ENCODE measurements around the gene NUP205. TPM values are rescaled to one million over a fixed set of nuclear protein-coding genes. Genes with fewer than 3 reads are reported as not detected.

Gene NUP205
- total RNA-seq, 4 donors from 2014 or later = 19.4 to 51.2 (median 23.3) TPM

DNA sequence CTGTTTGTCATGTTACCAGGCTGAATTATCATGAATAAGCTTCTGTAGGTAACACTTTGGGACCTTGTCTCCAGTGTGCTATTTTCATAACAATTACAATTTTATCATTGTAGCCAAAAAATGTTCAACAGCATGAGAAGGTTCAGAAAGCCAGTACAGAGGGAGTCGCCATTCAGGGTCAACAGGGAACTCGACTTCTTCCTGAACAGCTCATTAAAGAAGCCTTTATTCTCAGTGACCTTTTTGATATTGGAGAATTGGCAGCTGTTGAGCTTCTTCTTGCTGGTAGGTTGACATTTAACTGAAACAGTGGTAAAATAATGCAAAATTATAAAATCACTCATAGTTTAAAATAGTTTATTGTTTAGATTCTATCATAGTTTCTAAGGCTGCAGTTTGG lies 15.8 kb downstream of the NUP205 start:
- DNase-seq = no peak
- Histone ChIP-seq H3K27ac (no peak overlapping the region), H3K27me3 (no peaks in the 10 kb centered on the region), H3K4me1 (no peaks in the 10 kb centered on the region), H3K4me3 (no peak overlapping the region), H3K36me3 (peaks cover 0 to 45% (median 2%) of the 10 kb centered on the region in 3 donors), H3K9me3 (no peaks in the 10 kb centered on the region)
- TF ChIP-seq POLR2A (IDR thresholded peaks at IDR 0.05) = no peak
- TF ChIP-seq, protein P1, sequence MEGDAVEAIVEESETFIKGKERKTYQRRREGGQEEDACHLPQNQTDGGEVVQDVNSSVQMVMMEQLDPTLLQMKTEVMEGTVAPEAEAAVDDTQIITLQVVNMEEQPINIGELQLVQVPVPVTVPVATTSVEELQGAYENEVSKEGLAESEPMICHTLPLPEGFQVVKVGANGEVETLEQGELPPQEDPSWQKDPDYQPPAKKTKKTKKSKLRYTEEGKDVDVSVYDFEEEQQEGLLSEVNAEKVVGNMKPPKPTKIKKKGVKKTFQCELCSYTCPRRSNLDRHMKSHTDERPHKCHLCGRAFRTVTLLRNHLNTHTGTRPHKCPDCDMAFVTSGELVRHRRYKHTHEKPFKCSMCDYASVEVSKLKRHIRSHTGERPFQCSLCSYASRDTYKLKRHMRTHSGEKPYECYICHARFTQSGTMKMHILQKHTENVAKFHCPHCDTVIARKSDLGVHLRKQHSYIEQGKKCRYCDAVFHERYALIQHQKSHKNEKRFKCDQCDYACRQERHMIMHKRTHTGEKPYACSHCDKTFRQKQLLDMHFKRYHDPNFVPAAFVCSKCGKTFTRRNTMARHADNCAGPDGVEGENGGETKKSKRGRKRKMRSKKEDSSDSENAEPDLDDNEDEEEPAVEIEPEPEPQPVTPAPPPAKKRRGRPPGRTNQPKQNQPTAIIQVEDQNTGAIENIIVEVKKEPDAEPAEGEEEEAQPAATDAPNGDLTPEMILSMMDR (IDR thresholded peaks at IDR 0.05) = no peak

DNA sequence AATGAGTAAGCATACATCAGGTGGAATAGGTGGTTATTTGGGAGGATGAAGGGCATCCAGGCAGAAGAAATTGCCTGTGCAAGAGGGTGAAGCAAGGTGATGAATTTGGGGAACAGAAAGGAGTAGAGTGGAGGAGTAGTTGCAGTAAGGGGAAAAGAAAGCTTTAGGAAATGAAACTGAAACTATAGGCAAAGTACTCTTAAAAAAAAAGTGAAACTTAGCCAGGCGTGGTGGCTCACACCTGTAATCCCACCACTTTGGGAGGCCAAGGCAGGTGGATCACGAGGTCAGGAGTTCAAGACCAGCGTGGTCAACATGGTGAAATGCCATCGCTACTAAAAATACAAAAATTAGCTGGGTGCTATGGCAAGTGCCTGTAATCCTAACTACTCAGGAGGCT lies 17.6 kb downstream of the NUP205 start:
- no peaks in the 10 kb centered on the region for H3K27me3 ChIP-seq
- TF ChIP-seq, protein P1 (IDR thresholded peaks at IDR 0.05) = no peak
- no peak for TF ChIP-seq POLR2A (IDR thresholded peaks at IDR 0.05)
- no peaks in the 10 kb centered on the region for H3K4me1 ChIP-seq
- H3K9me3 ChIP-seq = no peaks in the 10 kb centered on the region
- DNase-seq = no peak
- H3K4me3 ChIP-seq = no peak overlapping the region
- H3K36me3 ChIP-seq = peaks cover 0 to 63% (median 2%) of the 10 kb centered on the region in 3 donors
- H3K27ac ChIP-seq = no peak overlapping the region

DNA sequence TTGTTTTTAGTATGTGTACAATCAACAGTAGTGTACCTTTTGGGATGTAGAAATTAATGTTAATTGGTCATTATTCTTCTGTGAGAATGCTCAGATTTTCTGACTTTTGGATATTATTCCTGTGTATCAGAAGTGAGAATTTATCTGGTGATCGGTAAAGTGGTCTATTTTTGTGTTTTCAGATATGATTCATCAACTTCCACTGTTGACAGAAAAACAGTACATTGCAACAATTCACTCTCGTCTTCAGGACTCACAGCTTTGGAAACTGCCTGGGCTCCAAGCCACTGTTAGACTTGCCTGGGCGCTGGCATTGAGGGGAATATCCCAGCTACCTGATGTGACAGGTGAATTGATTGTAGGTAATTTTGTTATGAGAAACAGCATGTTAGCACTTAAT lies 20.9 kb downstream of the NUP205 start:
- no peak for DNase-seq
- Histone ChIP-seq H3K27ac (no peak overlapping the region), H3K4me1 (no peaks in the 10 kb centered on the region), H3K27me3 (no peaks in the 10 kb centered on the region), H3K4me3 (no peak overlapping the region), H3K9me3 (no peaks in the 10 kb centered on the region), H3K36me3 (peaks cover 0 to 92% (median 2%) of the 10 kb centered on the region in 3 donors)
- no peak for TF ChIP-seq POLR2A (IDR thresholded peaks at IDR 0.05)
- TF ChIP-seq, protein P1 (IDR thresholded peaks at IDR 0.05) = no peak

DNA sequence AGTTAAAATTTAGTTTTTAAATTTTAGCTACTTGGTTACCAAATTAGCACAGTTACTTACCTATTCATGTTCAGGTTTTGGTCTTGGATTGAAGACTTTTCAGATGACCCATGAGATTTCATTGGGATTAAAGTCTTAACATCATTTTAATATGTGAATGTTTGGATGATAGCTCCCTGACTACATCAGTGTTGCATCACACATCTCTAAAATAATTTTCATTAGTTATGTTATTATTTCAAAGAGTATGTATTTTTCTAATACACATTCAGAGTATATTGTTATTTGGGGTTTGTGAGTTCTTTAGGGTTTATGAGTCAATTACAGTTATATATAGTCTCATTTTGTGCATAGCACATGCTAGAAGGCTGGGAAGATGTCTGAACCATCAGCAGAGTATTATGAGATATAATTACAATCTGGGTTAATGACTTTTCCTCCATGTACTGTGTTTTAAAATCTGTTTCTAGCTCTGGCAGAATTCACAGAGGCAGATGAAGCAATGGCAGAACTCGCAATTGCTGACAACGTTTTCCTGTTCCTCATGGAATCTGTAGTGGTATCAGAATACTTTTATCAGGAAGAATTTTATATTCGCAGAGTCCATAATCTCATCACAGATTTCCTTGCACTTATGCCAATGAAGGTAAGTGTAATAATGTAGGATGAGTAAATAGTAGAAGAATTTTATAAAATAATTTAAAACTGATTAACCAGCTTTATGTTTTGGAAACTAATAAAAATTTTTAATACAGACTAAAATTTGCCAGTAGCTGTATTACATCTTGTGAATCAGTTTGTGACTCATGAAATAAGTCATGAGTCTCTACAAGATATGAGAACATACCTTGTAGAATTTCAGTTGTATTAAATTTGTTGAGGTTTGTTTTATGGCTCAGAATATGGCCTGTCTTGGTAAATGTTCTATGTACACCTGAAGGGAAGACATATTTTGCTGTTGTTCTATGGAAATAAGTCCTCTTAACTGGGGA lies 26.9 kb downstream of the NUP205 start:
- no peak for TF ChIP-seq POLR2A (IDR thresholded peaks at IDR 0.05)
- TF ChIP-seq, protein P1 (IDR thresholded peaks at IDR 0.05) = no peak
- Histone ChIP-seq H3K4me1 (no peaks in the 10 kb centered on the region), H3K36me3 (peaks cover 0 to 85% (median 0%) of the 10 kb centered on the region in 3 donors)

DNA sequence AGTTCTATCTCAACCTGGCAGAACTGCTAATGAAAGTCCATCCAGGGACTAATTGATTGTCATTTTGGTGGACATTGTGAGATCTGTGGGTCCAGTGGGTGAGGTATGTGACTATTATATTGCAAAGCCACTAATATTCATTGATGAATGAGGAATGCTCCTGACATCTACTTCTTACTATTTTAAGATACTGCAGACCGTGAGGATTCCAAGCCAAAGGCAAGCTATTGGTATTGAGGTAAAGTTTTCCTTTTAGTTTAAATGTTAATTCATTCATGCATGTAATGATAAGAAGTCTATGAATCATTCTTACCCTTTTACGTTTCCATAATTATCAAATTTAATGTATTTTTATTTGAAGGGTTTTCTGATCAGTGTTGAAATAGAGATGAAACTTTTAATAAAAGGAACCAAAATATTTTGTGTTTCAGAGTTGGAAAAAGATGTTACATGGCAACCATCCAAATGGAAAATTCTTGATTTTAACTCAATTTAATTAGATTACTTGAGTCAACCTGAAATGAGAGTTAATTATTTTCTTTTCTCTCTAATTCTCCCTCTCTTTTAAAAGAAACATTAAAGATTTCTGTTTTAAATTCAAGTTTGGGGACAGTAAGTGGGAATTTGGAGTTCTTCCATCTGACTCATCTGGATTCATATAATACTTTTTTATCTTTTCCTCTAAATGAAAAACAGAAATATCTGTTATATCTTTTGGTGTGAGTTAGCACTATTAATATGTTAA lies 39.6 kb downstream of the NUP205 start:
- no peak for DNase-seq
- Histone ChIP-seq H3K9me3 (no peaks in the 10 kb centered on the region), H3K4me1 (no peaks in the 10 kb centered on the region), H3K4me3 (no peak overlapping the region), H3K36me3 (peaks cover 0 to 77% (median 0%) of the 10 kb centered on the region in 3 donors), H3K27ac (no peak overlapping the region), H3K27me3 (no peaks in the 10 kb centered on the region)
- TF ChIP-seq, protein P1 (IDR thresholded peaks at IDR 0.05) = no peak

More for the DNA sequence above, 26.9 kb downstream of the NUP205 start:
- no peak overlapping the region for H3K27ac ChIP-seq
- no peak overlapping the region for H3K4me3 ChIP-seq
- no peaks in the 10 kb centered on the region for H3K9me3 ChIP-seq
- DNase-seq = no peak
- no peaks in the 10 kb centered on the region for H3K27me3 ChIP-seq

All from Peyer's patch (tissue), 4 donors.